RWPE1 (cell line): ENCODE data around the gene SDSL.

Experiments used
- CTCF ChIA-PET: fragments of 350-600 bp; sonication (Branson Sonifier 250); formaldehyde crosslinking; extraction: SDS; loops from one replicate; lab custom pipeline; 2021; lab: Yijun Ruan, JAX
- POLR2A ChIA-PET: fragments of 400-600 bp; formaldehyde crosslinking; extraction: SDS; loops from one replicate; lab custom pipeline; 2020; ENCODE audit warnings: antibody characterized with exemption; ENCODE audit not compliant: low non-redundant PET; lab: Yijun Ruan, JAX
- DNase-seq: peaks from one replicate; pipeline ENCODE4 v3.0.0; 2012; ENCODE audit warnings: low spot score
- H3K27ac ChIP-seq: fragments of 450-650 bp; 2 replicates; pipeline ENCODE4 v1.5.1; 2017
- TF ChIP-seq, protein P1 (sequence below): fragments of 450-650 bp; conservative IDR thresholded peaks from 2 replicates; pipeline ENCODE4 v1.5.1; 2017; ENCODE audit warnings: low read depth, mild to moderate bottlenecking

The SDSL gene

GRCh38 chr12:113418213-113418879 lies 3.8 kb upstream of the SDSL start:
- ChIA-PET POLR2A (no interaction called here), CTCF (interaction anchor here (0.8 kb wide), 1 partner anchor 108 kb away, joined by 3 read pairs; no protein-coding TSS in a partner anchor)
- no peak for DNase-seq
- no peak overlapping the region for H3K27ac ChIP-seq
- TF ChIP-seq, protein P1, sequence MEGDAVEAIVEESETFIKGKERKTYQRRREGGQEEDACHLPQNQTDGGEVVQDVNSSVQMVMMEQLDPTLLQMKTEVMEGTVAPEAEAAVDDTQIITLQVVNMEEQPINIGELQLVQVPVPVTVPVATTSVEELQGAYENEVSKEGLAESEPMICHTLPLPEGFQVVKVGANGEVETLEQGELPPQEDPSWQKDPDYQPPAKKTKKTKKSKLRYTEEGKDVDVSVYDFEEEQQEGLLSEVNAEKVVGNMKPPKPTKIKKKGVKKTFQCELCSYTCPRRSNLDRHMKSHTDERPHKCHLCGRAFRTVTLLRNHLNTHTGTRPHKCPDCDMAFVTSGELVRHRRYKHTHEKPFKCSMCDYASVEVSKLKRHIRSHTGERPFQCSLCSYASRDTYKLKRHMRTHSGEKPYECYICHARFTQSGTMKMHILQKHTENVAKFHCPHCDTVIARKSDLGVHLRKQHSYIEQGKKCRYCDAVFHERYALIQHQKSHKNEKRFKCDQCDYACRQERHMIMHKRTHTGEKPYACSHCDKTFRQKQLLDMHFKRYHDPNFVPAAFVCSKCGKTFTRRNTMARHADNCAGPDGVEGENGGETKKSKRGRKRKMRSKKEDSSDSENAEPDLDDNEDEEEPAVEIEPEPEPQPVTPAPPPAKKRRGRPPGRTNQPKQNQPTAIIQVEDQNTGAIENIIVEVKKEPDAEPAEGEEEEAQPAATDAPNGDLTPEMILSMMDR, result no peak

GRCh38 chr12:113420996-113421595 lies 1.1 kb upstream of the SDSL start:
- CTCF ChIA-PET, result interaction anchor here (0.7 kb wide), 1 partner anchor 1281 kb away, joined by 3 read pairs; no protein-coding TSS in a partner anchor
- peak overlapping the region; percentile 83; the same call in 1 of the 2 replicates for H3K27ac ChIP-seq
- POLR2A ChIA-PET, result no interaction called here
- TF ChIP-seq, protein P1, result no peak
- no peak for DNase-seq

DNA sequence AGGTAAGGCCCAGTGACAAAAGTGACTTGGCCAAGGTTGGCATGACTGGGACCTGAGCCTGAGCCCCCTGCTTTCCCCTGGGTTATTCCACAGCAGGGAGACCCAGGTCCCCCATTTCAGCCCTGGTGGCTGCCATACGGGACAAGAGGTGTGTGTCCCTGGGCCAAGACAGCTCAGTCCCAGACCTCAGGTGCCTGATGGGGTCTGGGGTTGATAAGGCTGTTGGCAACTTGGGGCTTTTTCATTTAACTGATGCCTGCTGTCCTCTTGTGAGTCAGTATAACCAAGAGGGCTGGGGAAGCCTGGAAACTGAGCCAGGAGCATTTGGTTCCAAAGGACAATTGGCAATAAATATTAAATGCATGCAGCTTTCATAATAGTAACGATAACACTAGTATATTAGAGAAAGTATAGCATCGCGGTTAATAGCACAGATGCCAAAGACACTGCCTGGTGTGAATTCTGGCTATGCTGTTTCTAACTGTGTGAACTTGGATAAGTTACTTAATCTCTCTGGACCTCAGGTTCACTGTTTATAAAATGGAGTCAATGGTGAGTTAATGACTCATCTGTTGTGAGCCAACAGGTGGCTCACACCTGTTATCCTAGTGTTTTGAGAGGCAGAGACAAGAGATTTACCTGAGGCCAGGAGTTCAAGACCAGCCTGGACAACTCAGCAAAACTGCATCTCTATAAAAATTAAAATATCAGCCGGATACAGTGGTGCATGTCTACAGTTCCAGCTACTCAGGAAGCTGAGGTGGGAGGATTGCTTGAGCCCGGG lies 898 bp downstream of the SDSL start:
- CTCF ChIA-PET, result no interaction called here
- POLR2A ChIA-PET, result interaction anchor here (0.7 kb wide), 1 partner anchor 18 kb away, joined by 8 read pairs; no protein-coding TSS in a partner anchor
- peak overlapping the region; percentile 83 for H3K27ac ChIP-seq
- TF ChIP-seq, protein P1, result no peak
- no peak for DNase-seq

- TF ChIP-seq, protein P1, result no peak
- H3K27ac ChIP-seq, result no peak overlapping the region
- CTCF ChIA-PET, result interaction anchor here (0.6 kb wide), 1 partner anchor 531 kb away, joined by 3 read pairs; no protein-coding TSS in a partner anchor
- no peak for DNase-seq
- POLR2A ChIA-PET, result interaction anchor here (0.7 kb wide), 1 partner anchor 258 kb away, joined by 6 read pairs; no protein-coding TSS in a partner anchor
Observed at GRCh38 chr12:113424456-113424855, 2.3 kb downstream of the SDSL start.

GRCh38 chr12:113424915-113425823 lies 3.0 kb downstream of the SDSL start:
- no peak overlapping the region for H3K27ac ChIP-seq
- DNase-seq, result peak; percentile 37
- ChIA-PET POLR2A (interaction anchor here (0.7 kb wide), 1 partner anchor 258 kb away, joined by 6 read pairs; no protein-coding TSS in a partner anchor), CTCF (interaction anchor here (0.6 to 1.0 kb wide), 7 partner anchors 10 to 1083 kb away, joined by 3 to 6 read pairs (median 3); no protein-coding TSS in a partner anchor)
- TF ChIP-seq, protein P1, result peak; percentile 84
